IPS-11a (cell line): ENCODE measurements around the gene SMYD3.

Source experiments
- H3K4me3 ChIP-seq: one replicate; pipeline ENCODE4 v1.5.1; 2013; ENCODE audit warnings: low read depth, low read length, control low read depth

SMYD3 gene

GRCh38 chr1:246417813-246418564 is 89.1 kb downstream of the SMYD3 start:
- H3K4me3 ChIP-seq, result no peak overlapping the region

DNA sequence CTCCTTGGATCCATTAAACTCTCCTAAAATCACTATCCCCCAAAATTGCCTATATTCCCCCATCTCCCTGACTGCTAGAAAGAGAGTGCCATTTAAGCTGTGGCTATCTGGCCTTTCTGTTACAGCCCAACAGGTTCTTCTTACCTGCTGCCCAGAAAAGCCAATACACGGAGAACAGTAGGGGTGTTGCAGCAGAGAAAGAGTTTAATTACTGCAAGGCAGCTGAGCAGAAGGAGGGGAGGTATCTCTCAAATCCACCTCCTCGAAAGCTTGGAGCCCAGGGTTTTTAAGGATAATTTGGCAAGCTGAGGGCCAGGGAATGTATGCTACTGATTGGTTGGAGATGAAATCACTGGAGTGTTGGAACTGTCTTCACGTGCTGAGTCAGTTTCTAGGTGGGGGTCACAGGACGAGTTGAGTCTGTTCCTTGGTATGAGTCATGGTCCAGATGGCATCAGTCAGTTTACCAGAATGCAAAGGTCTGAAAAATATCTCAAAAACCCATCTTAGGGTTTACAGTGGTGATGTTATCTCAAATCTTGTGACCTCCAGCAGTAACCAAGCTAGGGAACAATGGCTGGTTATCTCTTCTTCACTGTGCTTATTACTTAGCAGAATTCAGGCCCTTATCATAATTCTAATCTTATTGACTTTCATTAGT is 89.8 kb downstream of the SMYD3 start:
- H3K4me3 ChIP-seq, result no peak overlapping the region

DNA sequence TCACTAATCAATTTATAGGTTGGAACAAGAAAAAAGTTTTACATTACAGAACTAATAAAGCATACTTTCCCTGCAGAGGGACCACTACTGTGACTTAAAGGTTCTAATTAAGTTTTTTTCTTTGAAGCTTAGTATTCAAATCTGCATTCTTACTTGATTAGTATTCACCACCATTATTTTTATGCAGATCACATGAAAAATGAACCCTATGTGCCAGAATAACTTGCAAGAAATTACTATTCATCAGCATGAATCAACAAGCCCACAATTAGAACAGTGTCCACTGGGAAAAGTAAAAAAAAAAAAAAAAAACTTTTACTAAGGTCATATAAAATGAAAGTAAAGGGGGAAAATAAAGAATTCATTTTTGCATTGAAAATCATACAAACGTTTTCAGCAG is 90.8 kb downstream of the SMYD3 start:
- H3K4me3 ChIP-seq, result no peak overlapping the region

DNA sequence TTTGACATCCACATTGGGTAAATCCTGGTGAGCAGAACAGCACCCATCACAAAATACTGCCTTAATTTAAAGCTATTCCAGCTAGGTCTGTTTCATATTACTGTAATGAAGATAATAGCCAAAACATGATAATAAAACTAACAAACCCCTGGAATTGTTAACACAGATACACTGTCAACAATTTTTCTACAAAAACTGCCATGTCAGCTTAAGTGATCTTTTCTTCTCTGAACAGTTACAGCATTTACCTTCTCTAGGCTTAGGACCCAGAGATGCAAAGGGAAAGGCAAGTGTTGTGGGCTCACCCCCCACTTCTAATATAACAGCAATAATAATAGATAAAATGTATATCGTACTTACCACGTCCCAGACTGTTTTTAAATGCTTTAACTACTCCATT is 92.1 kb downstream of the SMYD3 start:
- H3K4me3 ChIP-seq, result no peak overlapping the region

DNA sequence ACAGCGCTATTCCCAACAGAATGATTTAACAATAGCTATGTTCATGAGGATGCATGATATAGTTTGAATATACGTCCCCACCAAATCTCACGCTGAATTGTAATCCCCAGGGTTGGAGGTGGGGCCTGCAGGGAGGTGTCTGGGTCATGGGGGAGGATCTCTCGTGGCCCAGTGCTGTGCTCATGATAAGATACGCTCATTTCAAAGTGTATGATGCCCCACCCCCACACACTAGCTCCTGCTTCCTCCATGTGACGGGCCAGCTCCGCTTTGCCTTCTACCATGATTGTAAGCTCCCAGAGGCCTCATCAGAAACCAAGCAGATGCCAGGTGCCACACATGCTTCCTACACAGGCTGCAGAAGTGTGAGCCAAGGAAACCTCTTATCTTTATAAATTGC is 93.6 kb downstream of the SMYD3 start:
- H3K4me3 ChIP-seq, result no peak overlapping the region

DNA sequence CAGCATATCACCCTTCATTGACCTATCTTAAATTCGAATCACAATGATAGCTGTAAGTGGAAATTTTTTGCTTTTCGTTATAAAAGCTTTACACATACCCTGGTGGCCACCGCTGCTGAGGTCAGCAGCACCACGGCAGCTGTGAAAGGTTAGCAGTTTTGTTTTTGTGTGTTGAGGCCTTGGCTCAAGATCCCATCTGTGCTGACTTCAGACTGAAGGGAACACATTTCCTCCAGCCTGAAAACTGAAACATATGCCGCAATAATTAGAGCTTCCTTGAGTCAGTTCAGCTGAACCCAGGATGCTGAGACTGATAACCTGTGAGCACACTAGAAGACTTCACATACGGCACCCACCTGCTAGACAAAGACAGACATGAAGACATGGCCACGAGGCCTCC is 103.0 kb downstream of the SMYD3 start:
- H3K4me3 ChIP-seq, result no peak overlapping the region

GRCh38 chr1:246398126-246398813 is 108.8 kb downstream of the SMYD3 start:
- H3K4me3 ChIP-seq, result no peak overlapping the region

DNA sequence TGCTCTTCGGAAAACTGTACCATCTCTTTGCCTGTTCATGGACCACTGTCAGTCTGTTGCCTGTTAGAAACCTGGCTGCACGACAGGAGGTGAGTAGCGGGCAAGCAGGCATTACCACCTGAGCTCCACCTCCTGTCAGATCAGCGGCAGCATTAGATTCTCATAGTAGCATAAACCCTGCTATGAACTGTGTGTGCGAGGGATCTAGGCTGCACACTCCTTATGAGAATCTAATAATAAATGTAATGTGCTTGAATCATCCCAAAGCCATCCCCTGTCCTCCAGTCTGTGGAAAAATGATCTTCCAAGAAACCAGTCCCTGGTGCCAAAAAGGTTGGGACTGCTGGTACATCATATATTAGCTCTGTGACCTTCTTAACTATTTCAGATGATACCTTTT is 110.0 kb downstream of the SMYD3 start:
- H3K4me3 ChIP-seq, result no peak overlapping the region

DNA sequence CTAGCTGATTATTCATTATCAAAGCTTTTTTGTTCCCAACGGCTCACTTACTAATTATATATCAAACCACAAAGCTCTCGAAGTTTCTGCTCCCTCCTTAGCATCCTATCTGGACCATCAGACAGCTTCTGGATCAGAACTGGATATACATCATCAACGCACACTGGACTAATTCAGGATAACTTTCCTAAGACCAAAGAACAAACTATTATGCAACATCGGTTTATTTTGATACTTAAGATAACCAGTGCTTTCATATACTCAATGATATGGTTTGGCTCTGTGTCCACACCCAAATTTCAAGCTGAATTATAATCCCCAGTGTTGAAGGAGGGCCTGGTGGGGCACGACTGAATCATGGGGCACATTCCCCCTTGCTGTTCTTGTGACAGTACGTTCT is 110.8 kb downstream of the SMYD3 start:
- H3K4me3 ChIP-seq, result no peak overlapping the region

DNA sequence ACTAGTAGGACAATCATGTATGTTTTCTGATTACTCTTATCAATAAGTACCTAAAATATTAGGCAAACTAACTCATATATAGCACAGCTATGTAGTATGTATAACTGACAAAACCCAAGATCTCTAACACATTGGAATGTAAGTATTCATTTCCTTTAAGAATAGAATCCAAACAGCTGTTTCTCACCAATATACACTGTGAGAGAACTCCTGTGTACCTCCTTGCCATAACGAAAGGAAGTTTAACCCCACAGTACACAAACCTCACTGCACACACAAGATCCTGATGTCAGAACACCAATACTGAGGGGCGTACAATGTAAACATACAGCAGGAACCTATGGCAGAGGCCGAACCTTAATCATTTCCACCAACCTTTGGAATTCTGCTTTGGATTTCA is 113.0 kb downstream of the SMYD3 start:
- no peak overlapping the region for H3K4me3 ChIP-seq

DNA sequence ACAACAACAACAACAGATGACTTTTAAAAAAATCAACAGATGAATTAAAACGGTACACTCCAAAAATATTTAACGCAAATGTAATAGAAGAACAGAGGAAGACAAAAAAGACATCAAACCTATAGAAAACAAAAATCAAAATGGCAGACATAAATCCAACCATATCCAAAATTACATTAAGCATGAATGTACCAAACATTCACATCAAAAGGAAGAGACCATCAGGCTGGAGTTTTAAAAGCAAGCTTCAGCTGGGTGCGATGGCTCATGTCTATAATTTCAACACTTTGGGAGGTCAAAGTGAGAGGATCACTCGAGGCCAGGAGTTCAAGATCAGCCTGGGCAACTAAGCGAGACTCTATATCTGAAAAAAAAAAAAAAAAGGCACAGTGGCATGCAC is 116.2 kb downstream of the SMYD3 start:
- no peak overlapping the region for H3K4me3 ChIP-seq

DNA sequence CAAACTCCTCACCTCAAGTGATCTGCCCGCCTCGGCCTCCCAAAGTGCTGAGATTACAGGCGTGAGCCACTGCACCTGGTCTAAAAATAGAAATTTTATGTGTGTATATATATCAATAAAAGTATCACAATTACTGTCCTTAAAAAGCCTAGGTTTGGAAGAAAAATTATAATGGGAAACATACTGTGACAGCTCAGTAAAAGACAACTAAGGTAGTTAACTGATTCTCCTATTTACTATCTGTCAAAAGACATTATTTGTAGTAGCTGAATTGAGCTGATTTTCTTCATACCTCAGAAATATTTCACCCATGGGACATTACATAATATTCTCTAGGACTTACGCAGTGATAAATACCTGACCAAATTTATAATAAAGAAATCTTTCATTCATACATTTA is 122.5 kb downstream of the SMYD3 start:
- no peak overlapping the region for H3K4me3 ChIP-seq

DNA sequence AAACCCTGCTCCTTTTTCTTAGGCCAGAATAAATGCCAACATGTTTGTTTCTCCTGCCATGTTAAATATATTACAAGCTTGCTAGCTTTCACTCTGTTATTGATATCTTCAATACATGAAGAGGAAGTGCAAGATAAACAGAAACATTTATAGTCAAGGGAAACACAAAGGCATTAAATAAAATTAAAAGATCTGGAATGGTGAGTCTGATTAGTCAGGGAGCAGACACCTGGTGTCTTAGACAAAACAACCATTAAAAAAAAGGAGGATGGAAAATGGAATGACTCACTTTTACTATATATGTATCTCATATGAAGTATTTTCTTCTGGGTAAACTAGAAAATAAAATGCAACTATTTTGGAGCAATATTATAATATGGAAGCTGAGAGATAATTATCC is 123.3 kb downstream of the SMYD3 start:
- H3K4me3 ChIP-seq, result no peak overlapping the region

GRCh38 chr1:246383239-246383589 is 123.9 kb downstream of the SMYD3 start:
- H3K4me3 ChIP-seq, result no peak overlapping the region

GRCh38 chr1:246382589-246383238 is 124.4 kb downstream of the SMYD3 start:
- H3K4me3 ChIP-seq, result no peak overlapping the region

- H3K4me3 ChIP-seq, result no peak overlapping the region
Measured at GRCh38 chr1:246381452-246381851, 125.6 kb downstream of the SMYD3 start.

GRCh38 chr1:246377625-246378153 is 129.4 kb downstream of the SMYD3 start:
- no peak overlapping the region for H3K4me3 ChIP-seq

DNA sequence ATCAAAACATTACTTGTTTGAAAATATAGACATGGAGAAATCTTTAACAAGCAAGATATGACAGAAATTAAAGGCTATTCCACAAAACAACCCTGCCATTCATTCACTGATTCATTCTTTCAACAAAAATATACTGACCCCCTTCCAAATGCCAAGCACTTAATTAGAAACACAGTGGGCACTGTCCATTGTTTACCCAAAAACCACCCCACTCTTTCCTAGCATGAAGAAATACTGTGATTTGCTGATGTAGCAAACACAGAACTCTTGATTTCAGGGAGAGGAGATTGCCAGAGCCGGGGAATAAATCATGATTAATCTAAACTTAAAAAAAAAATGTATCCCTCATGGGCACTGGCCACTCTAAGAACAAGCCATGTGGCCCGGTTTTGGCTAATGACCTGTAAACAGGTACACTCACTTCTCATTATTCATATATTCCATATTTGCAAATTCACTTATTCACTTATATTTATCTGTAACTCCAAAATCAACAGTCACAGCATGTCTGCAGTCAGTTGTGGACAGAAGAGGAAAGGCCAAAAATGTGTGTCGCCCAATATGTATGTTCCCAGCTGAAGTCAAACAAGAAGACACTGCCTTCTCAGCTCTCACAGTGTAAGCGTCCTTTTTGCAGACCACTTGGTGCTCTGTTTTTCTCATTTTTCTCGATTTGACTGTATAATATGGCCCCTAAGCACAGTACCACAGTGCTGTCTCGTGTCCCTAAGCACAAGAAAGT is 133.1 kb downstream of the SMYD3 start:
- H3K4me3 ChIP-seq, result no peak overlapping the region

DNA sequence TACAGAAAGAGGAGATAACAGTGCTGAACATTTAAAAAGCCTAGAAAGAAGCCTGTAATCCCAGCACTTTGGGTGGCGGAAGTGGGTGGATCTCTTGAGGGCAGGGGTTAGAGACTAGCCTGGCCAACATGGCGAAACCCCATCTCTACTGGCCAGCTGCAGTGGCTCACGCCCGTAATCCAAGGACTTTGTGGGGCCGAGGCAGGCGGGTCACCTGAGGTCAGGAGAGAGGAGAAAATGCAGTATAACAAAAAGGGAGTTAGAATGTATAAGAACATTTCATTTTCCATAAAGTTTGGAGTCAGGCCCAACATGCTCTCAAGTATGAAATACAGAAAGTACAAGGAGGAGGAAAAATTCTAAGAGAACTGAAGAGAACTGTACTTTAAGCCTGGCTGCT is 134.5 kb downstream of the SMYD3 start:
- H3K4me3 ChIP-seq, result no peak overlapping the region

DNA sequence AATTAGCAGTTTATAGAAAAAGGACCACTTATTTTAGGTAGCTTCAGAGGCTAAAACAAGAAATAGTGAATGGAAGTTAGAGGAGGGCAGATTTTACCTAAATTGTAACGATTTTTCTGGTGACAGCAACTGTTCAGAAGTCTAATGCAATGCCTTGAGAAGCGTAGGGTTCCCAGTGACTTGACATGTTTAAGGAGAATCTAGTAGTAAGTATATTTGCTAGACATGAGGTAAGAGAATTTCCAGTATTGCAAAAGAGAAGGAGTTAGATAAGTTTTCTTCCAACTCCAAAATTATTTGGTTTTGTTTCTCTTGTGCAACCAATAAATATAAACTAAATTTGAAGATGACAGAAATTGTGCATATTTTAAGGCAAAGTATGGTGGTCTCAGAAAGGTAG is 140.0 kb downstream of the SMYD3 start:
- H3K4me3 ChIP-seq, result no peak overlapping the region

- H3K4me3 ChIP-seq, result no peak overlapping the region
Measured at GRCh38 chr1:246365708-246366107, 141.4 kb downstream of the SMYD3 start.
